ENCODE data around the gene WSCD1. TPM values are rescaled to one million over a fixed set of nuclear protein-coding genes. Genes with fewer than 3 reads are reported as not detected.

The WSCD1 gene
- total RNA-seq, 1 experiment from 2014 or later: 0.57 TPM

DNA sequence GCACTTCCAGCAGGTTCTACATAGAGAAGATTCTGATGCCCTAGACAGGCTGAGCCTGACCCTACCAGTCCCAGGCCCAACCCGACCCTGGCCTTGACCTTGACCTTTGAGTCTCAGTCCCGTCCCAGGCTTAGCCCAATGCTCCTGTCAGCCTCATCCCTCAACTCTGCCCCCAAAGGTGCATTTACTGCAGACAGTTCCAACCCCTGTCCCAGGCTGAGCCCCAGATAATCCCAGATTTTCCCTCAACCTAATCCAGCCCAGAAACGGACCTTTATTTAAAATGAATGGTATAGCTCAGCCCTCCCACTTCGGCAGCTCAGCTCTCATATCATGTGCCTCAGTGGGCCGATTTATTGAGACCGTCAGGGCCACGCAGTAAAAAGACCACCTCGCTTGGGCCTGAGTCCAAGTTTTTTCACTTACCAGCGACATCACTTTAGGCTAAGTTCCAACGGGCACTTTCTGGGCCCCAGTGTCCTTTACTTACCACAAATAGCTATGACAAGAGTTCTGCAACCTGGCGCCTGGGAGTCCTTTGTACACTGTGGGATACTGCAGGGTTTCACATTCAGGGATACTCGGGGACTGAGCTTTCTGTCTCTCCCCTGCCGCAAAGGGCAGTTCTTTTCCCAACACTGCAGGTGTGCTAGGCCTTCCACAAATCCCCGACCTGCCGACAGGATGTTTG lies 89.5 kb downstream of the WSCD1 start:
- DNase-seq (ENCODE audit: low spot score): no peak

- DNase-seq (ENCODE audit: low spot score): no peak
Observed at GRCh38 chr17:6160232-6160555, 90.0 kb downstream of the WSCD1 start.

DNA sequence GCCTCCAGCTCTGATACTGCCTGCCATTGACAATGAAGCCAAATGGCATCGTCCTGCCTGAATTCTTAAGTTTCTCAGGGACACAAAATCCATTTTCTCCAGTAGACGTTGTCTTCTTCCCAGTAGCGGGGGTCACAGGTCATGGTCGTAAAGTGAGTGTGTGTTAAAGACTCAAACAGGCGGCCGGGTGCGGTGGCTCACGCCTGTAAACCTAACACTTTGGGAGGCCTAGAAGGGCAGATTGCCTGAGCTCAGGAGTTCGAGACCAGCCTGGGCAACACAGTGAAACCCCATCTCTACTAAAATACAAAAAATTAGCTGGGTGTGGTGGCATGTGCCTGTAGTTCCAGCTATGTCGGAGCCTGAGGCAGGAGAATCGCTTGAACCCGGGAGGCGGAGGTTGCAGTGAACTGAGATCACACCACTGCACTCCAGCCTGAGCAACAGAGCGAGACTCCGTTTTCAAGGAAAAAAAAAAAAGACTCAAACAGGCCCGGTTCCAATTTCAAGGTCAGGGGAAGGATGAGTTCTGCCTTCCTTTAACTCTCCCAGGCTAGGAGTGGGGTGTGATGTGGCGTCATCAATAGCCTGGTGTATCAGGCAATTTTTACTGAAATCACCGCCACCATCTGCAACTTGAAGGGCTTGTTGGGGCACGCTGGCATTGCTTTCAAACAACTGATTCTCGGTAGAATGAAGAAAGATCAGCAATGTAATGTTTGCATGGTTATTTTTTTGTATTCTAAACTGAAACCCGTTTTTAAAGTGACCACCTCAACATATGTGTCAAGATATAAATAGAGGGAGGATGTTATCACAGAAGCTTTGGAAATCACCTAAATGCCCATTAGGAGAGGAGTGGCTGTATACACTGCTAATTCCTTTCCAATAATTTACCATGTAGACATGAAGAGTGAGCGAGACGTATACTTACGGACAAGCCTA lies 91.0 kb downstream of the WSCD1 start:
- DNase-seq (ENCODE audit: low spot score): no peak

GRCh38 chr17:6162216-6162615 lies 92.0 kb downstream of the WSCD1 start:
- DNase-seq (ENCODE audit: low spot score): no peak

DNA sequence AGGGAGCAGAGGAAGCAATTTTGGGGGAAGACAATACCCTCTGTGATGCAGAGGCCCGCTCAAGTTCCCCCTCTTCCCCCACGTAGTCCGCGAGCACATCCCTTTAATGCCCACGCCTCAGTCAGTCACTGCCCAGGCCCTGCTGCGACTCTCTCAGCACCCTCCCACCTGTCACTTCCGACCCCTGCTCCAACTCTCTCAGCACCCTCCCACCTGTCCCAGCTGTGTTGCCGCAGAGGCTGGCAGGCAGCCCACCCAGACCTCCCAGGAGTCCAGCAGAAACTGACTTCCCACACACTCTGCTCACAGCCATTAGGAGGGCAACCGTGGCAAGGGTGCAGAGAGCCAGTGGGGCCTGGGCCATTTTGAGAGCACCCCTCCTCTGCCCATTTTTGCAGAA lies 92.7 kb downstream of the WSCD1 start:
- no peak for DNase-seq (ENCODE audit: low spot score)

GRCh38 chr17:6163612-6164333 lies 93.6 kb downstream of the WSCD1 start:
- DNase-seq (ENCODE audit: low spot score): no peak

DNA sequence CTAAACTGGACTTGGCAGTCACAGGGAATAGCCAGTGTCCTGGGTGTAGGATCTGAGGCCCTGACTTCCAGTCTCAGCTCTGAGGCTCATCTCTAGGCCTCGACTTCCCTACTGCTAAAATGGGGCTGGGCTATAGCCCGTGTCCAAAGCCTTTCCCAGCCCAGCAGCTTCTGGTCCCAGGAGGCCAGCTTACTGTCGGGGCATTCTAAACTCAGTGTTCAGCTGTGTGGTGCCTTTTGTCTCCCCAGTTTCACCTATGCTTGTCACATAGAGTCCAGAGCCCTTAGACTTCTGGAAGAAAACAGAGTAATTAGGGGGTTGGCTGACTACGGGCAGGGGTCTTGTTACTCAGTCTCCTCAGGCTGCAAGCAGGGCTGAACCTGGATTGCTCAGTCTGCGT lies 94.8 kb downstream of the WSCD1 start:
- no peak for DNase-seq (ENCODE audit: low spot score)

- no peak for DNase-seq (ENCODE audit: low spot score)
Observed at GRCh38 chr17:6165806-6166205, 95.6 kb downstream of the WSCD1 start.

DNA sequence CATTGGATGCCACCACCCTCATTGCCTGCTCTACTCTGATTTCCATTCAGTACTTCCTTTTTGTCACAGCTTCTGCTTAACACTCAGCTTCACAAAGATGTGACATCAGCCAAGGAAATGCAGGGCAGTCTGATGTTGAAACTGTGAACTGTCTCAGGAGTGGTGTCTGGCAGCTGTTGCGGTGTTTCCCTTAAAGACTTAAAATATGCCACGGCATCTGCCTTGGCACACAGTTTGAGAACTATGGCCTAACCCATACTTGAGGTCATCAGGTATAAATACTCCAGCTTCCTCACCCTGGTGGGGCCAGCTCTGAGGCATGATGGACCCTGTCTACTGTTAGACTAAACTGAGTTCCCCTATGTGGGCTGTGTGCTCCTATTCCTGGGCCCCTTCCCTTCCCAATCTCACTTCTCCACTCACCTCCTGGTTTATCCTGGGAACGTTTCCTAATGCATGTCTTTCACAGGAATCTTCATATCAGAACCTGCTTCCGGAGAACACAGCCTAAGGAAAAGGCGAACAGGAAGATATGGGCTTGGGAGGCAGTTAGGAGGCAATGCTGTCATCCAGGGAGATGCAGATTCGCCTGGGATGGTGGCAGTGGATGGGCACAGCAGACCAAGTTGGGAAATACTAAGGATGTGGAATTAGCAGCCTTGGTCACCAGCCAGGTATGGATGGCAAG lies 96.5 kb downstream of the WSCD1 start:
- DNase-seq (ENCODE audit: low spot score): no peak

GRCh38 chr17:6168296-6168695 lies 98.1 kb downstream of the WSCD1 start:
- DNase-seq (ENCODE audit: low spot score): no peak

DNA sequence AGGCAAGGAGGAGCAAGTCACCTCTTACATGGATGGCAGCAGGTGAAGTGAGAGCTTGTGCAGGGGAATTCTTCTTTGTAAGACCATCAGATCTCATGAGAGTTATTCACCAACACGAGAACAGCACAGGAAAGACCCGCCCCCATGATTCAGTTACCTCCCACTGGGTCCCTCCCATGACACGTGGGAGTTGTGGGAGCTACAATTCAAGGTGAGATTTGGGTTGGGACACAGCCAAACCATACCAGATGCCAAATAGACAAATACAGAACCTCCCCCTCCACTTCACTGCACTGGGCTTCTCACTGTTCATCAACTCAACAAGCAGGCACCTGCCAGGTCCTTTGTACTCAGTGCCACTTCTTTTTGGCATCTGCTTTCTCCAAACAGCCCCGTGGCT lies 100.2 kb downstream of the WSCD1 start:
- DNase-seq (ENCODE audit: low spot score): no peak

- no peak for DNase-seq (ENCODE audit: low spot score)
Observed at GRCh38 chr17:6172642-6173330, 102.6 kb downstream of the WSCD1 start.

GRCh38 chr17:6173653-6174052 lies 103.5 kb downstream of the WSCD1 start:
- no peak for DNase-seq (ENCODE audit: low spot score)
